Measurements from ENCODE around the gene GBA3.

Gene GBA3

DNA sequence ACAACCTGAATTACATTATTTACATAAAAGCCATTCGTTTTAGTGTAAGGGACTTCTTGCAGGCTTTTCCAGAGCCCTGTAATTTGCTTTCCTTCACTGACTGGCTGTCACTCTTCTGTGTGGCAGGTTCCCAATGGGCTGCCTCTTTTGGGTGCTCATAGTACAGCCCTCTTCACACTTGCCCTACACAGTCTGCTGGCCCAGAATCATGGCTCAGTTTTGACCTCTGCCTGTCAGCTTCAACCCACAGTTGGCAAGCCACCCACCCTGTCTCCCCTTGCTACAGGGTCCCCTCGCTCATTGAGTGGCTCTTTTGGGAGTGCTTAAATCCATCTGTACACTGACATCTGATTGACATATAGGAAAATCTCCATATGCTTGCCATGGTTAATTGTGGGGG lies 97.9 kb downstream of the GBA3 start:
- DNase-seq, result no peak

- DNase-seq, result no peak
These were observed 102.0 kb downstream of the GBA3 start for GRCh38 chr4:22794732-22795131.

DNA sequence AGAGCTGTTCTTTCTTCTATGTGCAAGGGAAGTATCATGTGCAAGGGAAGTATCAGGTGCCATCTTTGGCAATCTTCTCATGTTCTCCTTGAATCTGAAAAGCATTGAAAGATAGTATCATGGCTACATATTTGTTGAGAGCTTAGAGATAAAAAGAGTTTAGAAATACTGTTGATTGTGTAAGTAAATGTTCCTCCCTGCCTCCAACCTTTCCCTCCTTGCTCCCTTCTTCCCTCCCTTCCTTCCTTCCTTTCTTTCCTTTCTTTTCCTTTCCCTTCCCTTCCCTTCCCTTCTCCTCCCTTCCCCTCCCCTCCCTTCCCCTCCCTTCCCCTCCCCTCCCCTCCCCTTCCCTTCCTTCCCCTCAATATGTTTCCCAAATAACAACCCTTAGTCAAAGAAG lies 108.7 kb downstream of the GBA3 start:
- no peak for DNase-seq

- DNase-seq, result no peak
These were observed 110.1 kb downstream of the GBA3 start for GRCh38 chr4:22802876-22803275.

GRCh38 chr4:22803512-22803911 lies 110.8 kb downstream of the GBA3 start:
- DNase-seq, result no peak

DNA sequence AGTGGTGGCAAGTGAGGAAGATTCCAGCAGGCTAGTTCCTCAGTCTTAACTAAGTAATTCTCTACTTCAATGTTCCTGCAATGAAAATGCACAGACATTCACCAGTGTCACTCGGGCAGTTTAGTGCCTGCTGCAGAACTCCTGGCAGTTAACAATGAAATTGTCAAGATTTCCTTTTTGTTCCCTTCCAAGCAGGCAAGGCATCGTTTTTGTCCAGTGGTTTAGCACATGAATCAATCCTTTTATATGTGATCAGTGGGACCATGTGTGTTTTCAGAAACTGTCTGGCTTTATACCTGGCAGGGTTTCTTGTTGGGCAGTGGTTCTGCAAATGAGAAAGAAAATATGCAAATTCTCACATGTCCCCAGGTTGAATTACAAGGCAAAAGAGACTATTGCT lies 122.2 kb downstream of the GBA3 start:
- no peak for DNase-seq

DNA sequence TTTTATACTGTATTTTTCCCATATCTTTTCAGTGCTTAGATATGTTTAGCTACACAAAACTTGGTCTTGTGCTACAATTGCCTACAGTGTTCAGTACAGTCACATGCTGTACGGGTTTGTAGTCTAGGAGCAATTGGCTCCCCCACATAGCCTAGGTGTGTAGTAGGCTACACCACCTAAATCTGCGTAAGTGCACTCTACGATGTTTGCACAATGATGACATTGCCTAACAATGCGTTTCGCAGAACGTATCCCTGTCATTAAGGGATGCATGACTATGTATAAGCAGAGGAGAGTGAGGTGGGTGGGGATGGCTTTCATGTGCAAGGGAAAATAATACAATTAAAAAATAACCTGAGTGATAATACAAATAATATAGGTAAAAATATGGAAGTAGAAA lies 131.4 kb downstream of the GBA3 start:
- no peak for DNase-seq

- no peak for DNase-seq
These were observed 149.8 kb downstream of the GBA3 start for GRCh38 chr4:22842360-22843018.

- no peak for DNase-seq
These were observed 155.6 kb downstream of the GBA3 start for GRCh38 chr4:22848332-22848731.

GRCh38 chr4:22850055-22850454 lies 157.3 kb downstream of the GBA3 start:
- no peak for DNase-seq

- DNase-seq, result no peak
These were observed 157.9 kb downstream of the GBA3 start for GRCh38 chr4:22850630-22851029.

- no peak for DNase-seq
These were observed 164.7 kb downstream of the GBA3 start for GRCh38 chr4:22857411-22857810.

GRCh38 chr4:22859318-22859717 lies 166.6 kb downstream of the GBA3 start:
- no peak for DNase-seq
